Left renal pelvis (tissue), 4 donors: Measurements from ENCODE around the gene CLMN. TPM values are rescaled to one million over a fixed set of nuclear protein-coding genes. Genes with fewer than 3 reads are reported as not detected.

Experiments used
- DNase-seq, 4 donors: peaks; one replicate each; pipeline ENCODE4 v3.0.0-alpha.2; 2013; ENCODE audit warnings: low read depth in 4 of 4, low spot score in 3 of 4
- polyA plus RNA-seq, 4 donors: library from polyadenylated mRNA; unstranded; fragments of 120-200 nt; gene quantifications; one replicate each; pipeline ENCODE4 v1.2.1, GENCODE V29; 2013; ENCODE audit not compliant: insufficient read length in 4 of 4

Gene CLMN
- polyA plus RNA-seq, 4 donors = 8.9 to 30.7 (median 27.5) TPM

GRCh38 chr14:95250140-95250769, 69.5 kb downstream of the CLMN start:
- no peak for DNase-seq

GRCh38 chr14:95248432-95248831, 71.3 kb downstream of the CLMN start:
- no peak for DNase-seq

GRCh38 chr14:95246870-95247269, 72.8 kb downstream of the CLMN start:
- DNase-seq = no peak

GRCh38 chr14:95245334-95245733, 74.4 kb downstream of the CLMN start:
- DNase-seq = no peak

- DNase-seq = no peak
These were observed 75.1 kb downstream of the CLMN start for GRCh38 chr14:95244587-95244986.

- DNase-seq = no peak
These were observed 76.8 kb downstream of the CLMN start for GRCh38 chr14:95242870-95243269.

- no peak for DNase-seq
These were observed 78.6 kb downstream of the CLMN start for GRCh38 chr14:95240859-95241813.

- no peak for DNase-seq
These were observed 81.0 kb downstream of the CLMN start for GRCh38 chr14:95238487-95239298.

GRCh38 chr14:95237958-95238340, 81.8 kb downstream of the CLMN start:
- DNase-seq = no peak

- DNase-seq = no peak
These were observed 82.4 kb downstream of the CLMN start for GRCh38 chr14:95237121-95237957.

- no peak for DNase-seq
These were observed 83.5 kb downstream of the CLMN start for GRCh38 chr14:95236221-95236620.

GRCh38 chr14:95235767-95236166, 83.9 kb downstream of the CLMN start:
- DNase-seq = no peak

GRCh38 chr14:95235351-95235750, 84.4 kb downstream of the CLMN start:
- no peak for DNase-seq

- DNase-seq = no peak
These were observed 85.3 kb downstream of the CLMN start for GRCh38 chr14:95234426-95234825.

GRCh38 chr14:95233702-95234241, 85.9 kb downstream of the CLMN start:
- DNase-seq = no peak

- no peak for DNase-seq
These were observed 86.7 kb downstream of the CLMN start for GRCh38 chr14:95232894-95233584.

- no peak for DNase-seq
These were observed 87.6 kb downstream of the CLMN start for GRCh38 chr14:95231966-95232633.

GRCh38 chr14:95229749-95230148, 90.0 kb downstream of the CLMN start:
- DNase-seq = no peak

- no peak for DNase-seq
These were observed 91.5 kb downstream of the CLMN start for GRCh38 chr14:95228240-95228639.
